Hindlimb muscle (tissue), 1 donor: ENCODE results near the gene SLC36A4. TPM values are rescaled to one million over a fixed set of nuclear protein-coding genes. Genes with fewer than 3 reads are reported as not detected.
A peak's percentile ranks its signal among the peaks of the same experiment; 100 is the strongest.
"Not testable (repeated sequence)": the region's sequence is repeated elsewhere in the genome, so short reads cannot be mapped to it uniquely, and the experiment has no call there.

Experiments
- DNase-seq: peaks from one replicate; pipeline ENCODE4 v3.0.0-alpha.2; 2013
- polyA plus RNA-seq: library from polyadenylated mRNA; unstranded; fragments of 120-200 nt; gene quantifications from one replicate; pipeline ENCODE4 v1.2.1, GENCODE V29; 2013; ENCODE audit not compliant: insufficient read length

Gene SLC36A4
- polyA plus RNA-seq: 6.8 TPM

DNA sequence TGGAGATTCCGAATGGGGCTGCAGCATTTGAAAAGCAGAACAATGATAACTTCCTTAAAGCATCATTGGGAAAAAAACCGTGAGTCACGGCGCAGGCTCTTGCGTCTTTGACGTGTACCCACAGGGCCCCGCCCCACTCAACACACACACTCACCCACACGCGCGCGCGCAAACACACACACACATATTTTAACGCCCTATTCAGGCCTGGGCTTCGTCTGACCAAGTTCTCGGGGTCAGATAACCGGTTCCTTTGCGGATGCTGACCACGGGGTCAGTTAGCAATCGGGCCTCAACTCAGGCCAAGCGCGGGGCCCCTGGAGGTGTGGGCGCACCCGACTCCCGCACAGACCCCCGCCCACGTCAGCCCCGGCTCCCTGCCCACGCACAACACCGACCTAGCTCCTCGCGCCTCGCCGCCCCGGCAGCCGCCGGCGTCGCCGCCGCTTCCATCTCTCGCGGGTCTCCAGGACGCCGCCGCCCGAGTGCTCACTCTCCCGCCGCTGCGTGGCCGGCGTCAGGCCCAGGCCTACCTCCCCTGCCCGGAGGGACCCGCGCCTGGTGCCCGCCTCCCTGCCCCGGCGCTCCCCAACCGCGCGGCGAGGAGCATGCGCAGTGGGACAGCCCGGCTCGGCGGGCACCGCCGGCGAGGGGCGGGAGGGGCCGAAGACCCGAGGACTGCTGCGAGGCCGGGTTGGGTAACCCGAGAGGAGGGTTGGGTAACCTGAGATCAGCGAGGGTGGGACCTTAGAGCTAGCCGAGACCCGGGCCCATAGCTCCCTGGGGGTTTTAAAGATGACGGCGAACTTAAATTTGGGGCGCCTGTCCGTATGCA is at the start of gene SLC36A4:
Gene SLC36A4, minus strand, starts transcription at position 612 of the 835 bp plus-strand sequence. Its CDS starts 159 bp downstream, at position 453.
- peak; percentile 84 for DNase-seq

DNA sequence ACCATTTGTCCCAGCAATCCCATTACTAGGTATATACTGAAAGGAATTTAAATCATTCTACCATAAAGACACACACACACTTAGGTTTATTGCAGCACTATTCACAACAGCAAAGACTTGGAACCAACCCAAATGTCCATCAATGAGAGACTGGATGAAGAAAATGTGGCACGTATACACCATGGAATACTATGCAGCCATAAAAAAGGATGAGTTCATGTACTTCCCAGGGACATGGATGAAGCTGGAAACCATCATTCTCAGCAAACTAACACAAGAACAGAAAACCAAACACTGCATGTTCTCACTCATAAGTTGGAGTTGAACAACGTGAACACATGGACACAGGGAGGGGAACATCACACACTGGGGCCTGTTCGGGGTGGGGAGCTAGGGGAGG is 49.0 kb upstream of the SLC36A4 start:
- not testable (repeated sequence) for DNase-seq

GRCh38 chr11:93244018-93244417 is 46.2 kb upstream of the SLC36A4 start:
- DNase-seq: no peak

- DNase-seq: no peak
These were observed 42.2 kb upstream of the SLC36A4 start for GRCh38 chr11:93239966-93240365.

GRCh38 chr11:93238956-93239355 is 41.2 kb upstream of the SLC36A4 start:
- no peak for DNase-seq

- DNase-seq: no peak
These were observed 39.2 kb upstream of the SLC36A4 start for GRCh38 chr11:93236741-93237675.

- peak; percentile 64 for DNase-seq
These were observed 36.9 kb upstream of the SLC36A4 start for GRCh38 chr11:93234602-93235207.

DNA sequence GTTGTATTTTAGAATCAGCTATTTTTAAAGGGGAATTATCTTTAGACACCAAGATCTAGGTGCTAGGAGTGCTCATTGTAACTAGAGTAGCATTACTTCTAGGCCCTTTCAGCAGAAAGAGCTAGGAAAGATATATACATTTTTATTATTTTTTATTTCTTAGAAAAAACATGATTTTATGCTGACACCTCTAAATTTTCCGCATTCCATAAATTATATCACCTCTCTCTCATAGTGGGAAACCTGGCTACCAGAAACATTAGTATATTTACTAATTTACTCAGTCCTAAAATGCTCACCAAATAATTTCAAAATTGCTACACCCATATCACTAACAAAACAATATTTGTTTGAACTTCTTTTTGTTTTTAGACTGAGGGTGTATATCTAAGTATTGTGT is 32.1 kb upstream of the SLC36A4 start:
- no peak for DNase-seq

GRCh38 chr11:93225662-93226061 is 27.9 kb upstream of the SLC36A4 start:
- DNase-seq: peak; percentile 18

GRCh38 chr11:93221539-93221938 is 23.7 kb upstream of the SLC36A4 start:
- DNase-seq: no peak

GRCh38 chr11:93220078-93220477 is 22.3 kb upstream of the SLC36A4 start:
- DNase-seq: no peak

DNA sequence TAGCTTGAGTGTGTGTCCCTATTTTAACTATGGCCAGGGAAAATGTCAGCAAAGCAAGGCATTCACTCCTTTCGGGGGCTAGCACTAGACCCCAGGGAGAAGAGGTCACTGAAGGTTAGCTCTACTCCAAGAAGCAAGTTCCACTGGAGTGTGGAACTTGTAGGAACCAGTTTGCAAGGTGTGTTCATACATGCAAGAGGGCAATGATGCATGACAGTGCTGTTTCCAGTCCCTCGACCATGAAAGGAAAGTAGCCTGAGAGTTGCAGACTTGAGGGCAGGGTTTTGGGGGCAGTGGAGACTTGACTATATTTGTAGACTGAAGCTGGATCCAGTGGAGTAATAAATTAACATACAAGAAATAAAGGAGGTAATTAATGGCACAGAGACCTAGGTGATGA is 21.6 kb upstream of the SLC36A4 start:
- DNase-seq: no peak

DNA sequence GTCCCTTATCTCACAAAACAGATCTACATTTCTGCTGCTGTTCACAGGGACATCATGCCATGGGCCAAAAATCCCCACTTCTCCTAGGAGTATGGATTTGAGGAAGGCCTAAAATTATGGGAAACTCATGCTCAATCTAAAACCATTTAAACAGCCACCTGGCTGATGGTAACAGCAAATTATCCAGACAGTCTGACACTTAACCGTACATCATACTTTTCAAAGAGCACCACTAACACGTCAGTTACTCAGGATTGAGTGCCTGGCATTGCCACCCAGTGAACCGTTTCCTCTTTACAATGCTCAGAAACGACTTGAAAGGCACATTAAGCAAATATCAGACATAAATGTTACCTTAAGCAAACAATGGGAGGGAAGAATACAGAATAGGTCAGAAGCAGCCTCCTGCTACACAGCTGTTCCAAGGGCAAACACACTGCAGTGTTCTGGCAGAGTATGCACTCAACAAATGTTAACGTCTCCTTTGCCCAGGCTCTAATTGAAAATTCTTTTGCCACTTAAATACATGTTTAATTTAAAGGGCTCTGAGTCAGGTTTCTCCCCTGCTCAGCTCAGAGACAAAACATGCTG is 18.8 kb upstream of the SLC36A4 start:
- DNase-seq: no peak

DNA sequence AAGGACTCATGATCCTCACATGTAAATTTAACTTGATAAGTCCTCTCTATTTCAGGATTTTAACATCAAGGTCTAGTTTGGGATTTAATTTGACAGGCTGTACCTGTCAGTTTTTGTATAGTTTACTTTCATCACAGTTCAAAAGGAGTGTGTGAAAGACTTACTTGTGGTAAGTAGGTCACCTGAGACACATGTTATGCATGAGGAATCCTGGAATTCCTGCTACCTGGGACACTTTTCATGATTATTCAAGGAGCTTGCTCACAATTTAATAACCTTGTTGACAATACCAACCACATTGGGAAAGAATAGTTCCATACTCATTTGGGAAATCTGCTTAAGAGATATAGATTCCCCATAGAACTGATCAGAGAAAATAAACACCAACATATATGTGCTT is 15.8 kb upstream of the SLC36A4 start:
- no peak for DNase-seq

DNA sequence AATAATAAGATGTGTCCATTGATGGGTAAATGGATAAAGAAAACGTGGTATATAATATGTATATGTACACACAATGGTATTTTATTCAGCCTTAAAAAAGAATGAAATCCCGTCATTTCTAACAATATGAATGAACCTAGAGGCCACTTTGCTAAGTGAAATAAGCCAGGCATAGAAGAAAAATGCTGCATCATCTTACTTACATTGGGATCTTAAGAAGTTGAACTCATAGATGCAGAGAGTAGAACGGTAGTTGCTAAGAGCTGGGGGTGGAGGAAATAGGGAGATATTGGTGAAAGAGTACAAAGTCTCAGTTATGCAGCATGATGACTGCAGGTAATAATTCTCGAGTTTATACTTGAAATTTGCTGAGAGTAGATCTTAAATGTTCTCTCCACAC is 14.3 kb upstream of the SLC36A4 start:
- no peak for DNase-seq

DNA sequence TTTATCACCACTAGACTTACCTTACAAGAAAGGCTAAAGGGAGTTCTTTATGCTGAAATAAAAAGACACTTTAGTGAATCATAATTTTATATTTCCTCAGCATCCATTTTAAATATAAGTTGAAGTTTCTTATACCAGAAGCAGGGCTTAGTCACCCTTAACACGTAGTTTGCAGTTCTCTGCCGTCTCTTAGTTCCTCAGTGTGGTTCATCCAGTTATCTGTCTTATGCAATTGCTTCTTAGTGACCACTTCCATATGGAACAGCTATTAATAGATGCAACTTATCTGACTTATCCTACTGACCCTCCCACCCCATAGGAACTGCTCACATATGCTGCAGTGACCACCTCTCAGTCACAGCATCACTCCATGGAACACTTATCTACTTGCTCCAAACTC is 11.7 kb upstream of the SLC36A4 start:
- DNase-seq: no peak

GRCh38 chr11:93208663-93209270 is 11.0 kb upstream of the SLC36A4 start:
- no peak for DNase-seq

DNA sequence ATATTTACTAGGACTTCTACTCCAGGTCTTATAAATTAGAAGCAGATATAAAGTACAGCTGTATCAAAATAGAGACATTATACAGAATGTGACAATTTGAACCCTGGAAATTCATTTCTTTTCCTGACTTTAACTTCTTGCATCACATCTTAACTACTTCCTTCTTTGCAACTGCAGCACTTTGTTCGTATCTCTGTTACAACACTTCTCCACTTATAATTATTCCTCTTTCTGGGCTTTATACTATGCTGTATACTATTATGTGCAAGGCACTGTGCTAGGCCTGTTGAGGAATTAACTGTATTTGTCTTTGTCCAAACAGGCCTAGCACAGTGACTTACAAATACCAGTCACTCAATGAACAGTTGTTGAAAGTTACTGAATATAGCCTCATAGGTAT is 1.8 kb upstream of the SLC36A4 start:
- DNase-seq: no peak

DNA sequence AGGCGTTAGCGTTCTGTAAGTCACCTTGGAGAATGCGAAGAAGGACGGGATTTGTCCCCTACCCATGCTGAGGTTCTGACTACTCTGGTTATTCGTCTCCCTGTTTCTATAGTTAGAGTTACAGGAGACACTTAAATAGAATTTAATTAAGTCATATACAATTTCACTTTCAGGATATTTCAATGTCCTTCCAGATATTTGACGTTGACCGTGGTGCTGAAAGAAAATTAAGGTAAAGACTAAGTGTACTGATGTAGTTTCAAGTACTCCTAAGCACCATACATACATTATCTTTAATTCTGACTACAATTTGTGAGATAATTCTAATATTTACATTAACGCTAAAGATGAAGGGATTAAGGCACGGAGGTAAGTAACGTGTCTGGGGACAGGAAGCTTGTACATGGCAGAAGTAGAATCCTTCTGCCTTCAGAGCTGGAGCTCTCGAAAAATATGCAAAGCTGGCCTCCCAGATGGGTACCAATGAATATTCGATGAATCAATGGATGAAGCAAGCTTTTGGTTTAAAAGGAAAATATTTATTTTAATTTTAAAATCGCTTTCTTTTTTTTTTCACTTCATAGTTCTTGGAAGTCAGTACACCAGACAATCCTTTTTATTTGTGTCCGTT is 539 bp upstream of the SLC36A4 start:
- DNase-seq: no peak

DNA sequence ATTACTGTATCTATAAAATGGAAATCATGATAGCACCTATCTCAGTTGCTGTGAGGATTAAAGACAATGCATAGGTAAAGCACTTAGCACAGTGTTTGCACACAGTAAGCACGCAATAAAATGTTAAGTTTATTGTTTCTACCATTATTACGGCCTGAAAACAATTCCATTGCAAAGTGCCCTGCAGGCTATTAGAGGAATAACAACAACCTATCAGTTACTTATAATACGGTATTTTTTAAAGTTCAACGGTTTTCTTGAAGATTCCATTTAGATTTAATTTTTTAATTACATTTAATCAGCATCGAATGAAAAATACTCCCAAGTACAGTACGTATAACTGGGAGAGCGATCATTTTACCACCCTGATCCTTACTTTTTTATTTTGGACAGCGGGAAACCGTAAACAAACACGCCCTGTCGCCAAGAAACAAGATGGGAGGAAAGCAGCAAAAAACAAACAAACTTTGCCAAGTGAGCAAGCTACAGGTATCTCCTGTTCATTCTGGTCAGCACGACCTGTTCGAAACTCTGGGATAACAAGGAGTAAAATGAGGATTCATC is 893 bp downstream of the SLC36A4 start:
- peak; percentile 0 for DNase-seq

- DNase-seq: no peak
These were observed 3.0 kb downstream of the SLC36A4 start for GRCh38 chr11:93194673-93195291.
